Neural crest cell (in vitro differentiated cells): ENCODE measurements around the gene MAP4K5. TPM values are rescaled to one million over a fixed set of nuclear protein-coding genes. Genes with fewer than 3 reads are reported as not detected.

ENCODE experiments used
- DNase-seq: peaks from one replicate; pipeline ENCODE4 v3.0.0; 2021; ENCODE audit warnings: low read depth, mixed read lengths, low spot score
- H3K27ac Mint-ChIP-seq: one replicate; pipeline ENCODE4 v1.8.0; 2021; ENCODE audit warnings: mild to moderate bottlenecking, mixed read lengths; ENCODE audit not compliant: unreplicated experiment
- H3K27me3 Mint-ChIP-seq: 2 replicates; pipeline ENCODE4 v1.8.0; 2021; ENCODE audit warnings: low read depth, mild to moderate bottlenecking, mixed read lengths
- H3K36me3 Mint-ChIP-seq: 2 replicates; pipeline ENCODE4 v1.8.0; 2021; ENCODE audit warnings: low read depth, mild to moderate bottlenecking, mixed read lengths
- H3K4me1 Mint-ChIP-seq: 2 replicates; pipeline ENCODE4 v1.8.0; 2021; ENCODE audit warnings: mixed read lengths
- H3K4me3 Mint-ChIP-seq: one replicate; pipeline ENCODE4 v1.8.0; 2021; ENCODE audit warnings: mild to moderate bottlenecking, mixed read lengths
- H3K9me3 Mint-ChIP-seq: 2 replicates; pipeline ENCODE4 v1.8.0; 2021; ENCODE audit warnings: mixed read lengths
- total RNA-seq: library from RNA; stranded (reverse); gene quantifications from 2 replicates; pipeline ENCODE4 v1.2.1, GENCODE V29; 2021
- TF ChIP-seq, protein P1 (sequence below): fragments of 200-600 bp; sonication (generic); conservative IDR thresholded peaks from 2 replicates; pipeline ENCODE4 v1.5.0; 2021; ENCODE audit warnings: antibody characterized with exemption, mild to moderate bottlenecking

Gene MAP4K5
- total RNA-seq, 1 donor from 2014 or later: 67.9 TPM

DNA sequence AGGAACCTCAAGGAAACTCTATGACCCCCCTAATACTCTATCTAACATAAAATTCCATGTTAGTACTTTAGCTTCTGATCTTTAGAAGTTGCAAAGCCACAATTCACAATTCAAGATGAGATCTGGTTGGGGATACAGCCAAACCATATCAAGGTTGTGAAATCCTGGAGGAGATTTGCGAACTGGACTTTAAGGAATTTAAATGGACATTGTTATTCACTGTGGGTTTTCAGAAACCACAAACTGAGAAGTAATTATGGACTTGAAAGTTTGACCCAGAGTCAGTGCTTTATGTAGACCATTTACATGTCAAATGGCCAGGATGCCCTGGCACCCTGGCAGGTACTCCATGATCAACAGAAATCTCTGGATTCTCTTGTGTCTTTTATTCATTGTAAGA, 121.4 kb downstream of the MAP4K5 start:
- no peak for DNase-seq
- Mint-ChIP-seq H3K4me1 (no peaks in the 10 kb centered on the region), H3K36me3 (peaks cover 55% of the 10 kb centered on the region), H3K27ac (no peak overlapping the region), H3K27me3 (no peaks in the 10 kb centered on the region), H3K9me3 (peaks cover 25% of the 10 kb centered on the region), H3K4me3 (no peak overlapping the region)
- TF ChIP-seq, protein P1, sequence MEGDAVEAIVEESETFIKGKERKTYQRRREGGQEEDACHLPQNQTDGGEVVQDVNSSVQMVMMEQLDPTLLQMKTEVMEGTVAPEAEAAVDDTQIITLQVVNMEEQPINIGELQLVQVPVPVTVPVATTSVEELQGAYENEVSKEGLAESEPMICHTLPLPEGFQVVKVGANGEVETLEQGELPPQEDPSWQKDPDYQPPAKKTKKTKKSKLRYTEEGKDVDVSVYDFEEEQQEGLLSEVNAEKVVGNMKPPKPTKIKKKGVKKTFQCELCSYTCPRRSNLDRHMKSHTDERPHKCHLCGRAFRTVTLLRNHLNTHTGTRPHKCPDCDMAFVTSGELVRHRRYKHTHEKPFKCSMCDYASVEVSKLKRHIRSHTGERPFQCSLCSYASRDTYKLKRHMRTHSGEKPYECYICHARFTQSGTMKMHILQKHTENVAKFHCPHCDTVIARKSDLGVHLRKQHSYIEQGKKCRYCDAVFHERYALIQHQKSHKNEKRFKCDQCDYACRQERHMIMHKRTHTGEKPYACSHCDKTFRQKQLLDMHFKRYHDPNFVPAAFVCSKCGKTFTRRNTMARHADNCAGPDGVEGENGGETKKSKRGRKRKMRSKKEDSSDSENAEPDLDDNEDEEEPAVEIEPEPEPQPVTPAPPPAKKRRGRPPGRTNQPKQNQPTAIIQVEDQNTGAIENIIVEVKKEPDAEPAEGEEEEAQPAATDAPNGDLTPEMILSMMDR: no peak

DNA sequence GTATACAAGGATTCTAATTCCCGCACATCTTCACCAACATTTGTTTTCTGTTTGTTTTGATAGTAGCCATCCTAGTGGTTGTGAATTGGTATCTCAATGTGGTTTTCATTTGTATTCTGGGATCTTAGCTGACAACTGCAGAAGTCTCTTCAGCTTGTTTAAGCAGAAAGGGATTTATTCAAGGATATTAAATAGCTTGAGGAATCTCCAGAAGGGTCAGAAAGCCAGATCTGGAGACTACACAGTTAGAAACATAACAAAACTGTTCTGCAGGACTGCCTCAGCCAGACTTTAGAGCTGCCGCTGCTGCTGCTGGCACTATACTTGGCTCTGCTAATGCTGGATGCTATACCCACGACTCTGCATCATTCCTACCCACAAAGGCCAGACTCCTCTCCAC, 122.3 kb downstream of the MAP4K5 start:
- no peak overlapping the region for H3K4me3 Mint-ChIP-seq
- no peaks in the 10 kb centered on the region for H3K27me3 Mint-ChIP-seq
- H3K9me3 Mint-ChIP-seq: peaks cover 29% of the 10 kb centered on the region
- DNase-seq: no peak
- TF ChIP-seq, protein P1: no peak
- no peak overlapping the region for H3K27ac Mint-ChIP-seq
- H3K36me3 Mint-ChIP-seq: peaks cover 57% of the 10 kb centered on the region
- no peaks in the 10 kb centered on the region for H3K4me1 Mint-ChIP-seq

DNA sequence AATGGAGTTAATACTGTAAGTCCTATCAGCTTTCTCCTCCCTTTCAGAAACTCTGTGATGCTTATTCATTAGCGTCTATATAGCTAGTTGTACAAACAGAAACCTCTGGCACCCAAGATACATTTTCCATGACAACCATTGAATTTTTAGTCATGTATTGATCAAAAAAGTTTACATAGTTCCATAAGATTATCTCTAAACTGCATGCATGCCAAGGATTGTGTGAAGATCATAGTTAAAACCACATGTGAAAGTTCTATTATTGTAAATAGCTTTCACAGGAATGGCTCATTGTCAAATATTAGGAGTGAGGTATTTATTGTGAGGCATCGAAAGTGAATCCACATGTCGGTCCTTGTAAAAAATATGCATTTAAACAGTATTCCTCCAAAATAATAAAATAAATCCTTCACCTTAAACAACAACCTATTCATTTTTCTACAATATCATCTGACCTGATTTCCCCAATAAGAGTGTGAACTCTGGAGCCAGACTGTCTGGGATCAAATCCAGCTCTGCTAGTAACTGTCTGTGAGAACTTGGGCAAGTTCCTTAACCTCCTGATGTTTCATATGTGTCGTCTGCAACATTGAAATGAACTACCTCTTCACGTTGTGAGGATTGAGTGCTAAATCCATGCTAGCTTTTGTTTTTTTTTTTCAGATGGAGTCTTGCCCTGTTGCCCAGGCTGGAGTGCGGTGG, 125.1 kb downstream of the MAP4K5 start:
- no peak overlapping the region for H3K27ac Mint-ChIP-seq
- no peak for DNase-seq
- H3K4me3 Mint-ChIP-seq: no peak overlapping the region
- H3K9me3 Mint-ChIP-seq: peaks cover 22% of the 10 kb centered on the region
- H3K27me3 Mint-ChIP-seq: no peaks in the 10 kb centered on the region
- TF ChIP-seq, protein P1: no peak
- peaks cover 3% of the 10 kb centered on the region for H3K4me1 Mint-ChIP-seq
- peaks cover 38% of the 10 kb centered on the region for H3K36me3 Mint-ChIP-seq

DNA sequence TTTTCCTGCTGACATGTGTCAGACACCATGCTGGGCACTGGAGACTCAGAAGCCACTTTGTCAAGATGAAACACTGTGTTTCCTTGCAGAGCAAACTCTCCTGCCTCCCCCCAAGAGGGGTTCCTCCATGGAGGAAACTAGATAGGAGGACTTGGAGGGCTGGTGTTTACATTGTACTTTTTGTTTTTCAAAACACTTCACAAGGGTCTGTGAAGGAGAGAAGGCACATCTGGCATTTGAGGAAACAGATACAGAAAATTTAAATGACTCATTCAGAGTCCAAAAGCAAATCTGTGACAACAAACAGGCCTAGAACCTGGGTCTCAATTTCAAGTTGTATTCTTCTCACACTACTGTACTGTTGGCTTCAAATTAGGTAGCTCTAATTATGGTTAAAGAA, 128.9 kb downstream of the MAP4K5 start:
- Mint-ChIP-seq H3K27me3 (no peaks in the 10 kb centered on the region), H3K36me3 (peaks cover 18% of the 10 kb centered on the region), H3K27ac (no peak overlapping the region), H3K4me1 (peaks cover 3% of the 10 kb centered on the region), H3K4me3 (no peak overlapping the region), H3K9me3 (peaks cover 15% of the 10 kb centered on the region)
- TF ChIP-seq, protein P1: no peak
- DNase-seq: no peak

DNA sequence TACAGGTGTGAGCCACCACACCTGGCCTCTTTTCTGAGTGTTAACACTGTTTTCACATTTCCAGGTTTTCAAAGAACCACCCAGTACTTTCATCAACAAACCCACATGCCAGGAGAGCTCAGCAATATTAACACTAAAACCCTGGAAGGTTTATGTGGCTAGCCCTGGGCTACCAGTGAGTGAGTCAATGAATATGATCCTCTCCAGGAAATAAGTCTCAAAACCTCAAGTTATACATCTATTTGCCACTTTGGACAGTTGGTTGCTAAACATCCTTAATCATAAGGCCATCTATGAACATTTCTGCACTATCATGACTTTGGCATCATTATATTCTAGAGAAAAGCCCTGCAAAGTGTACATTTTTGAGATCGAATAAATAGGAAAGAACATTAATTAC, 129.4 kb downstream of the MAP4K5 start:
- Mint-ChIP-seq H3K36me3 (peaks cover 18% of the 10 kb centered on the region), H3K27me3 (no peaks in the 10 kb centered on the region), H3K9me3 (peaks cover 15% of the 10 kb centered on the region), H3K4me3 (no peak overlapping the region), H3K4me1 (peaks cover 4% of the 10 kb centered on the region), H3K27ac (no peak overlapping the region)
- TF ChIP-seq, protein P1: no peak
- no peak for DNase-seq
